Suprapubic skin (tissue), 4 donors: ENCODE data around the gene ATXN7L1. TPM values are rescaled to one million over a fixed set of nuclear protein-coding genes. Genes with fewer than 3 reads are reported as not detected.

Source experiments
- DNase-seq, 2 donors: peaks; one replicate each; pipeline ENCODE4 v3.0.0-alpha.2; 2019; ENCODE audit warnings: low spot score in 2 of 2
- H3K27ac ChIP-seq: fragments of 200-600 bp; sonication (generic); one replicate; pipeline ENCODE4 v1.5.1; 2019
- H3K27me3 ChIP-seq: fragments of 200-600 bp; sonication (generic); one replicate; pipeline ENCODE4 v1.5.1; 2019
- H3K36me3 ChIP-seq: fragments of 200-600 bp; sonication (generic); one replicate; pipeline ENCODE4 v1.5.1; 2019
- H3K4me1 ChIP-seq: fragments of 200-600 bp; sonication (generic); one replicate; pipeline ENCODE4 v1.5.1; 2019
- H3K4me3 ChIP-seq: fragments of 200-600 bp; sonication (generic); one replicate; pipeline ENCODE4 v1.5.1; 2019; ENCODE audit warnings: mild to moderate bottlenecking
- H3K9me3 ChIP-seq: fragments of 200-600 bp; sonication (generic); one replicate; pipeline ENCODE4 v1.5.1; 2019
- EP300 ChIP-seq: sonication (generic); formaldehyde crosslinking; IDR thresholded peaks from one replicate; pipeline ENCODE4 v1.6.1; 2017; ENCODE audit warnings: antibody characterized with exemption
- POLR2A ChIP-seq, 2 donors: fragments of 450-650 bp; IDR thresholded peaks; one replicate each; pipeline ENCODE4 v1.6.1; 2017; ENCODE audit warnings: antibody characterized with exemption in 2 of 2, mild to moderate bottlenecking in 2 of 2, moderate library complexity in 2 of 2
- POLR2AphosphoS5 ChIP-seq, 3 donors: sonication (generic); formaldehyde crosslinking; IDR thresholded peaks; one replicate each; pipeline ENCODE4 v1.6.1; 2017; ENCODE audit warnings: antibody characterized with exemption in 3 of 3
- WGBS: methylation state at CpG from one replicate; pipeline ENCODE4 v1.1.5; 2018; 5-methylcytosine and 5-hydroxymethylcytosine counted together
- total RNA-seq, 4 donors: library from RNA; depleted of rRNA; stranded (reverse); fragments of >200 nt; gene quantifications; one replicate each; pipeline ENCODE4 v1.1.0, GENCODE V29; 2016
- TF ChIP-seq, protein P1 (sequence below), 2 donors: fragments of 200-600 bp in 1 of 2; fragments of 450-650 bp in 1 of 2; sonication (generic) in 1 of 2; IDR thresholded peaks; one replicate each; pipeline ENCODE4 v1.5.1; 2016 to 2019; ENCODE audit warnings: antibody characterized with exemption in 2 of 2, mild to moderate bottlenecking in 1 of 2, moderate library complexity in 1 of 2

ATXN7L1 gene
- total RNA-seq, 4 donors from 2014 or later, result 14.8 to 35.6 (median 17.3) TPM

DNA sequence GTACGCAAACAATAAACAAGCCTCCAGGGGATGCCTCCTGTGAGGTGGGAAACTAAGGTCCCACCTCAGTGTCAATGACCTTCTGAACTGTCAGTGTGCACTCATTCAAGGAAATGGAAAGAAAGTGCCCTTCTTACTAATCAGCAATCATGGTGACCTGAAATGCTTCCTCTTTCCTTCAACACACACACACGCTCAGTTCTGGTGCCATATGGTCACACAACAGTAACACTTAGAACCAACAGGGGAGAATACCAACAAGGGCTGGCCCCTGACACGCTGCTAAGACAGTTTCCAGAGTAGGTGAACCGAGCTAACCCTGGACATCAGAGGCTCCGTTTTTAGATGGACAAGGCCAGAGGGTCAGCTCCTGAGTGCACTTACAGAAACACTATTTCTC lies 253.0 kb downstream of the ATXN7L1 start:
- WGBS, result 91% methylated on average over 5 of the region's 5 CpGs
- no peak for DNase-seq
- no peaks in the 10 kb centered on the region for H3K27me3 ChIP-seq
- no peak overlapping the region for H3K27ac ChIP-seq
- peaks cover 49% of the 10 kb centered on the region for H3K36me3 ChIP-seq
- no peak for TF ChIP-seq EP300
- TF ChIP-seq POLR2AphosphoS5 (IDR thresholded peaks at IDR 0.05), result no peak
- TF ChIP-seq, protein P1, sequence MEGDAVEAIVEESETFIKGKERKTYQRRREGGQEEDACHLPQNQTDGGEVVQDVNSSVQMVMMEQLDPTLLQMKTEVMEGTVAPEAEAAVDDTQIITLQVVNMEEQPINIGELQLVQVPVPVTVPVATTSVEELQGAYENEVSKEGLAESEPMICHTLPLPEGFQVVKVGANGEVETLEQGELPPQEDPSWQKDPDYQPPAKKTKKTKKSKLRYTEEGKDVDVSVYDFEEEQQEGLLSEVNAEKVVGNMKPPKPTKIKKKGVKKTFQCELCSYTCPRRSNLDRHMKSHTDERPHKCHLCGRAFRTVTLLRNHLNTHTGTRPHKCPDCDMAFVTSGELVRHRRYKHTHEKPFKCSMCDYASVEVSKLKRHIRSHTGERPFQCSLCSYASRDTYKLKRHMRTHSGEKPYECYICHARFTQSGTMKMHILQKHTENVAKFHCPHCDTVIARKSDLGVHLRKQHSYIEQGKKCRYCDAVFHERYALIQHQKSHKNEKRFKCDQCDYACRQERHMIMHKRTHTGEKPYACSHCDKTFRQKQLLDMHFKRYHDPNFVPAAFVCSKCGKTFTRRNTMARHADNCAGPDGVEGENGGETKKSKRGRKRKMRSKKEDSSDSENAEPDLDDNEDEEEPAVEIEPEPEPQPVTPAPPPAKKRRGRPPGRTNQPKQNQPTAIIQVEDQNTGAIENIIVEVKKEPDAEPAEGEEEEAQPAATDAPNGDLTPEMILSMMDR (IDR thresholded peaks at IDR 0.05), result no peak
- no peak for TF ChIP-seq POLR2A (IDR thresholded peaks at IDR 0.05)
- H3K4me3 ChIP-seq, result no peak overlapping the region
- no peaks in the 10 kb centered on the region for H3K9me3 ChIP-seq
- H3K4me1 ChIP-seq, result no peaks in the 10 kb centered on the region

DNA sequence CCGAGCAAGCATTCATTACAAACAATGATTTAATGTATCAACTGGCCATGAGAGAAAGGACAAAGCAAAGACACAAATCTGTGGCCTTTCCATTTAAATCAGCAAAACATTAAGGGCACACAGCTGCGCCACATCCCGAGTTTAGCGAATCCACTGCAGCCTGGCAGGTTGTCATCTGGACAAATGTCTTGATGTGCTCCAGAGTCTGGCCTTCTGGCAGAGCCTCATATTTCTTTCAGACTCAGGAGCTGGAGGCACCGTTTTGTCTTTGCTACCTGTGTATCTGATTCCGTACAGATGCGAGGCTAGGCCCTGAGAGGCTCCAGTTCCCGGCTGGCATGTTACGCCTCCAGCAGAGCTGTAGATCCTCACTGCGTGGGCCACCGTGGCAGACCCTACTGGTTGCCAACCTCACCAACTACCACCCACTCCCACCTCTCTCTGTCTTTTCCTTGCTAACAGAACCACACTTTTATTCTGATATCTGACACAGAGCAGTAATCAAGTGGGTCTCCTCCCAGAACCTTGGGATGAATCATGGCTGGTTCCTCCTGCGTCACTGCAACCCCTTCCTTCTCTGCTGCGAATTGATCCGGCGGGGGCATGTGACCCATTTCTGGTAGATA lies 254.2 kb downstream of the ATXN7L1 start:
- Histone ChIP-seq H3K36me3 (peaks cover 59% of the 10 kb centered on the region), H3K9me3 (no peaks in the 10 kb centered on the region), H3K27ac (no peak overlapping the region), H3K27me3 (no peaks in the 10 kb centered on the region), H3K4me3 (no peak overlapping the region), H3K4me1 (no peaks in the 10 kb centered on the region)
- no peak for DNase-seq
- TF ChIP-seq, protein P1 (IDR thresholded peaks at IDR 0.05), result no peak
- no peak for TF ChIP-seq POLR2AphosphoS5 (IDR thresholded peaks at IDR 0.05)
- no peak for TF ChIP-seq POLR2A (IDR thresholded peaks at IDR 0.05)
- no peak for TF ChIP-seq EP300
- WGBS, result 88% methylated on average over 15 of the region's 15 CpGs

DNA sequence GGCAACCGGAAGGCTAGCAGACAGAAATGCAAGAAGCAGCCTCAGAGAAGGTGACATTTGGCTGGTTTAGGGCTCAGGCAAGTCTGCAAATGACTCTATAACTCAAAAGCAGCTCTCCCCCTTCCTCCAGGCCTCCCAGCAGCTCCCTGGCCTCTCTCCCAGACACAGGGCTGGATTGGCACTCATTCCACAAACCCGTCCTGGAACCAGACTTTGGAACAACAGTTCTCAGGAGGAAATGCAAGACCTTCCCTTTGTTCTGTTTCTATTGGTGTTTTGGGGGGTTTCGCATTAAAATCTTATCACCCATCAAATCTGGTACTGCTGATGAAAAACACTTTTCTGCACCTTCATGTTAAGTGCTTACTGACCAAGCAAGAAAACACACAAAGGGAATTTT lies 254.8 kb downstream of the ATXN7L1 start:
- no peak for DNase-seq
- TF ChIP-seq, protein P1 (IDR thresholded peaks at IDR 0.05), result no peak
- no peak for TF ChIP-seq POLR2AphosphoS5 (IDR thresholded peaks at IDR 0.05)
- no peak for TF ChIP-seq POLR2A (IDR thresholded peaks at IDR 0.05)
- TF ChIP-seq EP300, result no peak
- Histone ChIP-seq H3K27ac (no peak overlapping the region), H3K4me1 (no peaks in the 10 kb centered on the region), H3K27me3 (no peaks in the 10 kb centered on the region), H3K9me3 (no peaks in the 10 kb centered on the region), H3K4me3 (no peak overlapping the region), H3K36me3 (peaks cover 58% of the 10 kb centered on the region)
- 63% methylated on average over 3 of the region's 3 CpGs for WGBS

DNA sequence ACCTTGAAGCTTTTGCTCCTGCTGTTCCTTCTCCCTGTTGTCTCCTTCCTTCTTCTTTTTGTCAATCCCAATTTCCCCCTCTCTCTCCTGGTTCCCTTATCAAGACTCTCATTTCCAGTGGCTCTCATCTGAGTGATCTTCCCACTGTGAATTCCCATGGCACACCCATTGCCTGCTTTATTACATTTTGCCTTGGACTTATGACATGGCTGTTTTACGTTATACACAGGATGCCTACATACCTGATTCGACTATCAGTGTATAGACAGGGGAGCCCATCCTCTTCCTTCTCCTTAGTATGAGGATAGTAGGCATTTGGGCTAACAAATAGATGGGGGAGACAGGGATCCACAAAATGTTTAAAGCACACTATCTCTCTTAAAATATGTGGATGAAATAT lies 255.2 kb downstream of the ATXN7L1 start:
- Histone ChIP-seq H3K9me3 (no peaks in the 10 kb centered on the region), H3K27me3 (no peaks in the 10 kb centered on the region), H3K27ac (no peak overlapping the region), H3K4me1 (no peaks in the 10 kb centered on the region), H3K4me3 (no peak overlapping the region), H3K36me3 (peaks cover 61% of the 10 kb centered on the region)
- TF ChIP-seq, protein P1 (IDR thresholded peaks at IDR 0.05), result no peak
- no peak for TF ChIP-seq POLR2A (IDR thresholded peaks at IDR 0.05)
- no peak for TF ChIP-seq POLR2AphosphoS5 (IDR thresholded peaks at IDR 0.05)
- DNase-seq, result no peak
- WGBS, result 33% methylated on average over 2 of the region's 2 CpGs

DNA sequence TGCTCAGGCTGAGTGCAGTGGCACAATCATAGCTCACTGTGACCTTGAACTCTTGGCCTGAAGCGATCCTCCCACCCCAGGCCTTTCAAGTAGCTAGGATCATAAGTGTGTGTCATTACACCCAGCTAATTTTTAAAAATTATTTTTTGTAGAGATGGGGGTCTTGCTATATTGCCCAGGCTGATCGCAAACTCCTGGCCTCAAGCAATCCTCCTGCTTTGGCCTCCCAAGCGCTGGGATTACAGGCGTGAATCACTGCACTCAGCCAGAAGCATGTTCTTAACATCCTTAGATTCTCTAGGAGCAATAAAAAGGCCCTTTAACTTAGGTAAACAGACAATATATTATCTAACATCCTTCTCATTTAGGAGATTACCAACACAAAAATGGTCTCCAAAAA lies 256.8 kb downstream of the ATXN7L1 start:
- Histone ChIP-seq H3K4me1 (no peaks in the 10 kb centered on the region), H3K27ac (no peak overlapping the region), H3K9me3 (no peaks in the 10 kb centered on the region), H3K27me3 (no peaks in the 10 kb centered on the region), H3K36me3 (peaks cover 66% of the 10 kb centered on the region), H3K4me3 (no peak overlapping the region)
- TF ChIP-seq EP300 (no peak), POLR2AphosphoS5 (IDR thresholded peaks at IDR 0.05) (no peak), POLR2A (IDR thresholded peaks at IDR 0.05) (no peak)
- TF ChIP-seq, protein P1 (IDR thresholded peaks at IDR 0.05), result no peak
- 98% methylated on average over 4 of the region's 4 CpGs for WGBS
- no peak for DNase-seq
